DMS79 (cell line): ENCODE results near the gene UBA6.
"Not testable (repeated sequence)": the region's sequence is repeated elsewhere in the genome, so short reads cannot be mapped to it uniquely, and the experiment has no call there.

Experiments
- DNase-seq: peaks from one replicate; lab custom pipeline; 2025; lab: John Stamatoyannopoulos, UW

UBA6 gene

DNA sequence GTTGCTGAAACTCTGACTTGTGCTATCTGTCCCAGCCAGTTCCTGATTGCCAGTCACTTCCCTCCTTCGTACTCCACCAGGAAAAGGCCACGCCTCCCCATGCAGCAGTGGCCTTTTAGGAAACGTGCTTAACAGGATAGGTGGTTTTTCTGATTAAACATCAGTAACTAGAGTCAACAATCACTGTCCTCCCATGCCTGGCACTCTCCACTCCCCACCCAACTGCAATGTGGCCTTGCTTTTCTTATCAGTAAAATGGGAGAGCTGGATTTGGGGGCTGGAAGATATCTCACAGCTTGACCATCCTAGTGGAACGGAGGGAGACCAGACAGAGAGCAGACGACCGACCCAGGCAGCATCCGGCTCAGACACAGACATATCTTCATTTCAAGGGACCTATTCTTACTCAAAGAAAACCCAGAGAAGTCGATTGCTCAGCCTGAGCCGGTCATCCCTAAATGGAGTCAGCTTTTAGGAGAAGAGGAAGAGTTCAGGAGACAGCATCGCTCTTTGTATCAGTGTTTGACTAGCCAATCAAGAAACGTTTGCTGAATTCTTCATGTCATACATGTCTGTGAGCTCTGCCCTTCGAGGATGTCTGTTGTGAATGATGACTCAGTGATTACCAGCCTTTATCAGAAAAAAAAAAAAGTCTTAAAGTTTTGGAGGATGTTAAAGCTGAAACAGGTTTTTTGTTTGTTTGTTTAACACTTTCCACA, 12.7 kb upstream of the UBA6 start:
- no peak for DNase-seq

DNA sequence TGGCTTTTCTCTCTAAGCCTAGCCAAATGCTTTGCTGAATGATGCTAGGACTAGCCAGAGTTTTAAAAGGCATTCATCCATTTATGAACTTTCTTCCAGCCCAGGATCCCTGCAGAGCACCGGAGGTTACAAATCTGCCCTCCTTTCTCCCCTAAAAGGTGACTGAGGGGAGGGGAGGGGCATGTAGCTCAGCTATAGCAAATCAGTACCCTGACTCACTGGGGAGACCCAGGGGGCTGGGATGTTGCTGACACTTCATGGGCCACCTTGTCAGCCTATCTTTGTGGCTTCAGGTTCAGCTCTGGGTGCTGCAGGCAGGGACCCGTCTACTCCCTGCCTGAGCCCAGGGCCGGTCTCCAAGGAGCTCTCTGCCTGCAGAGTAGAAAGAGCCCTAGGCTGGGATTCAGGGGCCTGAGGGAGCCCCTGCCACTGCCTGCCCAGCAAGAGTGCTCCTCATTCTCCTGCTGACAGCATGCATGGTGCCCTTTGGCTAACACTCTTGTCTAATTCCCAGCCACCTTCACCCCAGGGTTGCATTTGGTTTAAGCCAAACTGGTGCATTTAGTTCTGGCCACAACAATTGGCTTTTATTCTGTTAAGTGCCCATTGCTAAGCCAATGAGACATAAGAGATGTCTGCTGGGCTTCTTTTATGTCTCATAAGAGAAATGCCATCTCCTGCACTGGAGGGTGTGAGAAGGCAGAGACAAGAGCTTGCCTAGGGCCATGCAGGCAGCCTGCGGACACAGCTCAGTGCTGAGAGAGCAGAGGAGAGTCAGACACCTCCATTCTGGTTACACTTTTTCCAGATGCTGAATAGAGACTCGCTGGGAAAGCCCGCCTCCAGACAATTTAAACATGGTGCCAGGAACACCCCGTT, 11.9 kb upstream of the UBA6 start:
- DNase-seq = no peak

DNA sequence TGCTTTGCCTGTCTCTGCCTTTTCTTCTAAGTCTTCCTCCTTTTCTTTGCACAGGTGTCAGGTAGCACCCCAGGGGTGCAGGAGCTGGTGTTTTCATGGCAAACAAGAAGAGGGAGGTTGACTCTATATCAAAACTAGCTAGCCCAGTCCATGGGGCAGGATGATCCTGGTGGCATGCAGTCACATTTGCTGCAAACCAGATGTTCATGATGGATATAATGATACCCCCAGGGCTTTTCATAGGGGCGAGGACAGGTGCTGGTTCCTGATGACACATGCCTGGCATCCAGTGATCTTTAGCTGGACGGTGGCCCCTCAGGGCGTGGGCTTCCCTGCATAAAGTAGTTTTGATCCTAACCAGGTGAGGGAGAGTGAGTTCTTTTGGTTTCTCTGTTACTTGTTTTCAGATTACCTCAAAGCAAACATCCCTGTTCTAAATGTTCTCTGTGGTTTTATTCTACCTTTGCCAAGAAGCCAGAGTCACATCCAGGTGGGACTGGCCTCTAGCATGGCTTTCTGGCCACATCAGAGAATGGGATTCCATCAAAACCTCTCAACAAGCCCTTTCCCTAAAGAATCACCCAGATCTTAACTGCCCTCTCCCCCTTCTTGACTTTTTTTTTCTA, 11.2 kb upstream of the UBA6 start:
- DNase-seq = no peak

DNA sequence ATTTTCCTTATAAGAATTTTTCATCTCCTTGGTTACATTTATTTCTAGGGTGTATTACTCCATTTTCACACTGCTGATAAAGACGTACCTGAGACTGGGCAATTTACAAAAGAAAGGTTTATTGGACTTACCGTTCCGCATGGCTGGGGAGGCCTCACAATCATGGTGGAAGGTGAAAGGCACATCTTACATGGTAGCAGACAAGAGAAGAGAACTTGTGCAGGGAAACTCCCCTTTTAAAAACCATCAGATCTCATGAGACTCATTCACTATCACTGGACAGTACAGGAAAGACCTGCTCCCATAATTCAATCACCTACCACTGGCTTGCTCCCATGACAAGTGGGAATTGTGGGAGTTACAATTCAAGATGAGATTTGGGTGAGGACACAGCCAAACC, 5.7 kb upstream of the UBA6 start:
- DNase-seq = not testable (repeated sequence)

DNA sequence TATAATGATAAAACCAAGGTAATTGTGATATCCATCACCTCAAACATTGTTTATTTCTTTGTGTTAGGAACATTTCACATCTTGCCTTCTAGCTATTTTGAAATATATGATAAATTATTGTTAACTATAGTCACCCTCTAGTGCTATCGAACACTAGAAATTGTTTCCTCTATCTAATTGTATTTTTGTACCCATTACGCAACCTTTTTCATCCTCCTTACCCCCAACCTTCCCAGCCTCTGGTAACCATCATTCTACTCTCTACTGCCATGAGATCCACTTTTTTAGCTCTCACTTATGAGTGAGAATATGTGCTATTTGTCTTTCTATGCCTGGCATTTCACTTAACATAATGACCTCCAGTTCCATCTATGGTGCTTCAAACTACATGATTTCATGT, 3.9 kb upstream of the UBA6 start:
- no peak for DNase-seq

DNA sequence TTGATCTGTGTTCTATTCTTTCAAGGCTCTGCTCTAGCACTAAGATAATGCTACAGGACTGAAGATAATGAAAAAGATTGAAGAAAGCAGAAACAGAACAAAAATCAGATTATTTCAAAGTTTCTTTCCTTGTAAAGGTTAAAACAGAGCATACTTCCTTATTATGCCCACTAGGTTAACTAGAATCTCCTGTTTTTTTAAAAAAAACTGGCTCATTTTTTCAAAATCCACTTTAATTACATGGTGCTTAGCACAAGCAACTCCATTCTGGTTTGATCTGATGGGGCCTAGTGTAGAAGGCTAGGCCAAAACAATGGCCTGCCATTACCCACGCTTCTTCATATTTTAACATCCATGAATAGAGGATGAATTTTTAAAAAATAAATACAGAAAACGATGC, 1.2 kb upstream of the UBA6 start:
- no peak for DNase-seq

DNA sequence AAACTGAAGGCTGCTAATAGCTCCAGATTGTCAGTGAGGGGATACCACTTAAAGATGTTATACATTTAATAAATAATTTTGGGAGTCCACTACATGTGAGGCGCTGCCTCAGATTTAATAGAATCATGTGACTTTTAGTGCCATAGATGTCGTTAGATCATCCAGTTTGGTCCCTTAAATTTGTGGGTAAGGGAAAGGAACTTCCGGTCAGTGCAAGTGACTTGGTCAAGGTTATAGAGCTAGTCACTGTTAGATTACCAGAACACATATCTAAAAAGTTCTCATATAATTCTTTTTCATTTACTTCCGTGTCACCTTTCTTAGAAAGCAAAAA, 529 bp upstream of the UBA6 start:
- no peak for DNase-seq

DNA sequence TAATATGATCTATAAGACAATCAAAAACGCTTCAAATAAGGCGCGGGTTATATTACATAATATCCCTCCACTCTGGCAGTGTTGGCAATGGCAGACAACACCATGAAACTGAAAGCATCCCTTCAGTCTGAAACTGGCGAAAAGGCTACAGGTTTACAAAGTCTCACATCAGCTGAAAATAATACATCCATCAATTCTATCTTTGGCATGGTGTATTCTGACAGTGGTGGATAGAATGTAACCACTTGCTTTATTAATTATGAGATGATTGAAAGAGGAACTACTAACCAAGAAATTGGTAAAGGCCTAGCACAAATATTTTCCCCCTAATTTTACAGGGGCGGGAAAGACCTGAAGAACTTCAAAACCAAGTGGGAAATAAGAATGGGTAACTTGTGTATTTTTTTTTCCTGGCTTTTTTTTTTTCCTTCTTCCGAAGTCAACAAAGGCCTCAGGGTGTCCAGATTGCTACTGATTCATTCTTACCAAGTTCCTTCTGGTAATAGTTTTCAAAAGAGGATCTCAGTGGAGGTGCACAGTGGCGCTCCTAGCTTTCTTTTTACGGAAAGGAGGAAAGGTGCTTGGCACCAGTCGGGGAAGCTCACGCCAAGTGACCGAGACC, 728 bp downstream of the UBA6 start:
- DNase-seq = no peak

DNA sequence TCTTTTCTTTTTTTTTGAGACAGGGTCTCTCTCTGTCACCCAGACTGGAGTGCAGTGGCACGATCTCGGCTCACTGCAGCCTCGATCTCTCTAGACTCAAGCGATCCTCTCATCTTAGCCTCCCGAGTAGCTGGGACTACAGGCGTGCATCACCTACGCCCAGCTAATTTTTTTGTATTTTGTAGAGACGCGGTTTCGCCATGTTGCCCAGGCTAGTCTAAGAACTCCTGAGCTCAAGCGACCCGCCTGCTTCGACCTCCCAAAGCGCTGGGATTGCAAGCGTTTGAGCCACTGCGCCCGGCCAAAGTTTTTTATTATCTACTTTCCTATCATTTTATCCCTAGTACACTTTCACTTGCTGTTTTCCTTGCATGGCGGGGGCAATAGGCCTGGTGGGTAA, 1.4 kb downstream of the UBA6 start:
- DNase-seq = no peak

DNA sequence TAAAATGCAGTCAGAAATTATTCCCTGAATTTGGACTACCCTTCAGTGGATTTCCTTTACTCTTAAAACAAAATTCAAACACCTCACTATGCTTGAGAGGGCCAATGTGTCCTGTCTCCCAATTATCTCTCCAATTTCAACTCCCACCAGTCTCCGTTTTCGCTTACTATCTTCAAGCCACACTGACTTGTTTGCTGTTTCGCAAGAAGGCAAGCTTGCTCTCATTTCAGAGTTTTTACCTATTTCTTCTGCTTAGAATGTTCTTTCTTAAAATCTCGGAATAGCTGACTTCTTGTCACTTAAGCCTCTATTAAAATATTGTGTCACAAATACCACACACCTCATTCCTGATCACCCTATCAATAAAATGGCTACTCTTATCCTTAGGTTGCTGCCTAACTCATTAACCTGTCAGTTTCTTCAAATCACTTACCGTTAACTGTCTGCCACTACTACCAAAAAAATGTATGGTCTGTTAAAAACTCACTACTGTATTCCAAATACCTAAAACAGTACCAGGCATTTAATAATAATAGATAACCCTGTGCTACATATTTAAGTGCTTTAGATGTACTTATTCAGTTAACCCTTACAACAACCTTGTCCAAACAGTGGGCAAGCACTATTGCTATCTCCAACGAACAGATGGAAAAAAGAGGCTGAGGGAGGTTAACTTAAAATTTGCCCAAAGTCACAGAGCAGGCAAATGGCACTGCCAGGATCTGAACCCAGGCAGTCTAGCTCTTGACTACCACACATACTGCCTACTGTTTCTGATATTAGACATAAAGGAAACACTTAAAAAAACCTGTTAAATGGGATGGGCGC, 2.9 kb downstream of the UBA6 start:
- no peak for DNase-seq

DNA sequence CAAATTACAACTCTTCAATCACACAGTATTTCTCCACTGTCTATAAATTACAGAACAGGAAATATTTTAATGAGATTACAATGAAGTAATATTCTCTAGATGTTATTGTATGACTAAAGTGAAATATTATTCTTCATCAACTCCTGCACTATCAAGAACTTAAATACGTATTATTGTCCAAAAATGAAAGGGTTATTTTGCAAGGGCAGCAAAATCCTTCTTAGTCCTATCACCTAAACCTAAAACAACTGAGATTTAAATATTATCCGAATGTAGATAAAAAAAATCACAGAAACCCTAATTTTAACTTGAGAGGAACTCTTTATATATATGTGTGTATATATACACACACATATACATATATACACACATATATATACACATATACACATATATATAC, 4.9 kb downstream of the UBA6 start:
- DNase-seq = no peak

DNA sequence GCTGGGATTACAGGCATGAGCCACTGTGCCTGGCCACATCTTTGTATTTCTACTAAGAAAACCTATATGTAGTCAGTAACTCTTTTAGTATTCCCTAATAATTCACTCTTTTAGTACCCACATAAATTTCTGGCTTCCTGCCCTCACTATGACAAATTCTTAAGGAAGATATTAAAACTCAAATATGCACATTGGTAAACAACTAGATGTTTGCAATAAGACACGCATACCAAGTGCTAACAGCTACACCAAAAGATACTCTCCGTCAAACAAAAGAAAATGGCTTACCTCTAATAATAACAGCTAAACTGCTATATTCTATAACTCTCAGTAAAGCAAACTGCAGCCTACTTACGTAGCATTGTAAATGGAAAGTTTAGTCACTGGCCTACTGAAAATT, 6.3 kb downstream of the UBA6 start:
- DNase-seq = no peak

DNA sequence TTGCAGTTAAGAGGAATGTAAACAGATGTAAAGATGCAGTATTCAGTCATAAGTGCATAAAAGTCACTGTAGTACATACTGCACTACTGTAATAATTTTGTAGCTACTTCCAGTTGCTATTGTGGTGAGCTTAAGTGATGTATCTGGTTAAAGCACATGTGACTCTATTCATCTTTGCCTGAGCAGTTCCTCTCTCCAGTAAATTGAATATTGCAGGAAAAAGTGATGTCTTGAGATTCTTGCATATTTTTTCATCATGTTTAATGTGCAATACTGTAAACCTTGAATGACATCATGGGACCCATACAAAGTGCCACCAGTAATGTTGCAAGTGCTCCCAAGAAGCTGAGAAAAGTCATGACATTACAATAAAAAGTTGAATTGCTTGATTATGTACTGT, 9.6 kb downstream of the UBA6 start:
- no peak for DNase-seq

DNA sequence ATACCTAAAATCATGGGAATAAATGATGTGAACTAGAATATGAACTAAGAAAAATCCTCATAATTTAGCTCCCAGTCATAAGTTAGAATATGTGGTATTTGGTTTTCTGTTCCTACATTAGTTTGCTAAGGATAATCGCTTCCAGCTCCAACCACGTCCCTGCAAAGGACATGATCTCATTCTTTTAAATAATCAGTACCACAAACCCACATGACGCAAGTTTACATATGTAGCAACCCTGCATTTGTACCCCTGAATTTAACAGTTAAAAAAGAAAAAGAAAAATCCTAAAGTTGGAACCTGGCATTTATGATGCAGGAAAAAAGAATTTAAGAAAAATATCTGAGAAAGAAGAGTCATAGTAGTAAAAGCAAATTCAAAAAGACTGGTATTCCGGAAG, 13.3 kb downstream of the UBA6 start:
- DNase-seq = no peak

DNA sequence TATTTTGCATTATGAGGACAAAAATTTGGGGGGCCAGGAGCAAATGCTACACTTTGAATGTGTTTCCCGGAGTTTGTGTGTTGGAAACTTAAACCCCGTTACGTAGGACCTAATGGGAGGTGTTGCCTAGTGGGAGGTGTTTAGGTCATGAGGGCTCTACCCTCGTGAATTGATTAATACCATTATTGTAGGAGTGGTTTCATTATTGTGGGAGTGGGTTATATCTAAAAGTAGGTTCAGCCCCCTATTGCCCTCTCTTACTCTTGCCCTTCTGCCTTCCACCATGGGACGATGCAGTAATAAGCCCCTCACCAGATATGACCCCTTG, 15.5 kb downstream of the UBA6 start:
- DNase-seq = no peak

DNA sequence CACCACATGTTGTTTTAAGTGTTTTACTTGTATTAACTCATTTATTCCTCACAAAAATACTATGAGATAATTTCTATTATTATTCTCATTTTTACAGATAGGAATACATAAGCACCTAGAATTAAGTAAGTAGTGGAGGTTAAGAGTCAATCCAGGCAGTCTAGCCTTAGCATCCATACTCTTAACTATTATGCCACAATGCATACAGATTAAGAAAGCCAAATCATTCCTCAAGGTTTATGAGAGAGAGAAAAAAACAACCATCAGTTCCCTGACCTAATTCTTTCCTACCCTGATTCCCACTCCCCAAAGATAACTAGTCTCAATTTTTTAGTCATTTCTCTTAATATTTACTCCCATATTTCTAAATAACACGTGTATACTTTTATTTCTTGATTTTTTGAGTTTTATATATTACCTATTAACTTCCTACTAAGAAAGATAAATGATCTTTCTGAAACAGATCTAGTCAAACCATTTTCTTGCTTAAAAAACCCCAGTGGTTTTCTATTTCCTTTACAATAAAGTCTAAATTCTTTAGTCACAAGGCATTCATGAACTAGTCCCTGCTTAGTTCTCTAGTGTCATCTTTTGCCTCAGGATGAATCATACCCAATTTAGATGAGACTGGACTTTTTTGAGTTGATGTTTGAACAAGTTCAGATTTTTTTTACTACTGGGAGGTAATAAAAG, 16.0 kb downstream of the UBA6 start:
- DNase-seq = no peak

DNA sequence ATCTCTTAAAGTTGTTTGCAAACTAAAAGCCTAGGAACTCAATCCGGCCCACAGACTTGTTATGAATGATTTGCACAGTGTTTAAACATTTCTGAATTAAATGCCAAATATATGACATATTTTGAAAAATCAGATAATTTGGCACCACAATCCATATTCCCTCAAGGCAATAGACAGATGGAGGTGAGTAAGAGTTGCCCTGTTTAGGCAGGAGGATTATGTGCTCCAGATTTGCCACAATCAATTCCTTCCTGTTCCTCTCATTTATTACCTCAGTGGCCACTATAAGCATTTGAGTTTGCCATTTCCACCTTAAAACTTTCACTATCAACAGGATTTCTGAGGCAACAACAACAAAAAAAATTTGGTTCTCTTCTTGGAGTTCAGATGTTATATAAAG, 18.7 kb downstream of the UBA6 start:
- no peak for DNase-seq

DNA sequence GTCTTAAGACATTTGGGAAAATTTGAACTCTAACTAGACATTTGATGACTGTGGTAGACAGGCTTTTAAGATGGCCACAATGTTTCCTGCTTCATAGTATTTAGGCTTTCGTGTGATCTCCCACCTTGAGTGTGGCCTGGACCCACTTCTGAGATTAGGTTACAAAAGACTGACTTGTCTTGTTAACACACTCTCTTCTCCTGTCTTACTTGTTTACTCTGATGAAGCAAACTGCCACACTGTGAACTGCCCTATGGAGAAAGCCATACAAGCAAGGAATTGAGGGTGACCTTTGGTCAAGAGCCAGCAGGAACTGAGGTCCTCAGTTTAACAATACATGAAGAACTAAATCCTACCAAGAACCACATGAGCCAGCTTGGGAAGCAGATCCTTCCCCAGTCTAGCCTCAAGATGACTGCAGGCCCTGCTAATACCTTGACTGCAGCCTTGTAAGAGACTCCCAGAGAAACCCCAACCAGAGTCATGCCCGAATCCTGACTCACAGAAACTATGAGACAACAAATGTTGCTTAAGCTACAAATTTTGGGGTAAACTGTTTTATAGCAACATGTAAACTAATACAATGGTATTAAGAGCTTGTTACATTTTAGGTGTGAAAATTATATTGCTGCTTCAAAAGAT, 20.3 kb downstream of the UBA6 start:
- DNase-seq = no peak

DNA sequence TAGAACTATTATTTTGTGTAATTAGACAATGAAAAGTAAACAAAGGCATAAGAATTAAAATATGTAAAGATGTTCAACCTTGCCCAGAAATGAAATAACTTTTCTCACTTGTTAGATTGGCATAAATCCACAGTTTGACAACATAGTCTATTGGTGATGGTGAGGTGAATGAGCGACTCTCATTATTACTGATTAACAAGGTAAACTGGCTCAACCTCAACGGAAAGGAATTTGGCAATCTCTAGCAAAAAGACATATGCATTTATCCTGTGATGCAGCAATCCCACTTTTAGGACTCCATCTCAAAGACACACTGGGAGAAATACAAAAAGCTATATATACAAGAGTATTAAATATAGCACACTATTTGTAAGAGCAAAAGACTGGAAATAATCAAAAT, 22.3 kb downstream of the UBA6 start:
- no peak for DNase-seq

DNA sequence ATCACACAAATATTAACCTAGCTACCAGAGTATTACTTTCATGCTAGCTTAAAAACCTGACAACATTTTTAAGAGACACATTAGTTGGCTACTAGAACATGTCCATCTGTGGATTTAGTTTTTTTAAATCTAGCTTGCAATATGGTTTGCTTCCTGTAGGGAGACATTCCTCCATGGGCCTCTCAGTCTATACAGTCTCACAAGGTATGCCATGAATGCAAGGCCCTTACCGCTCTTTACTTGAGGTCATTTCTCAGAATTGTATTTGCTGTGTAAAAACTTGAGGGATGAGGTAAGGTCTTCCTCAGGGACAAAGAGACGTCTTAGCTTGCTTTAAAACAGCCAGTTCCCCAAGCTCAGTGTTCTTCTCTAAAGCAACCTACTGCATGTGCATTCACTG, 26.9 kb downstream of the UBA6 start:
- DNase-seq = no peak

DNA sequence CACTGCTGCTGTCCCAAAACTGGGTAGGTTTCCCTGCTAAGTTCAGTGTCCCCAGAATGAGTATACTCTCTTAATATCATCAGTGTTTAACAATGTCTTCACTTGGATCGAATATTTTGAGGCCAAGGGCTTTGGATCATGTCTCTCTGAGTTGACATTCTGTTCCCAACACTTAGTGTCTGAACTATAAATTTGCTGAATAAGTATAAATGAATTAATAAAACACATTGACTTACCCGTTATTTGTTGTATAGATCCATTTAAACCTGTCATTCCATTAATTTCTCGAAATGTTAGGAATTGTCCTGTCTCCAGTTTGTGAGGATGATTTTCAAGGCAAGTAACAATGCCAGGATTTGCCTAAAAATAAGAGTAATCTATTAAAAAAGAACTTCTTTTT, 32.6 kb downstream of the UBA6 start:
- DNase-seq = no peak
